Subcutaneous abdominal adipose tissue (tissue), 5 donors: ENCODE data around the gene ZBTB2.
"Not testable (repeated sequence)": the region's sequence is repeated elsewhere in the genome, so short reads cannot be mapped to it uniquely, and the experiment has no call there.

ENCODE experiments used
- H3K27ac ChIP-seq: one replicate; pipeline ENCODE4 v1.7.0; 2013; ENCODE audit warnings: low read depth, mild to moderate bottlenecking, inconsistent platforms, low read length, moderate library complexity
- H3K27me3 ChIP-seq, 5 donors: one replicate each; pipeline ENCODE4 v1.7.0; 2013; ENCODE audit warnings: low read length in 5 of 5, inconsistent platforms in 1 of 5; ENCODE audit not compliant: control insufficient read depth in 5 of 5, insufficient read depth in 4 of 5
- H3K36me3 ChIP-seq, 5 donors: one replicate each; pipeline ENCODE4 v1.7.0; 2013; ENCODE audit warnings: low read length in 5 of 5; ENCODE audit not compliant: control insufficient read depth in 5 of 5, insufficient read depth in 5 of 5
- H3K4me1 ChIP-seq, 5 donors: one replicate each; pipeline ENCODE4 v1.7.0; 2013; ENCODE audit warnings: low read length in 5 of 5, mild to moderate bottlenecking in 3 of 5, moderate library complexity in 1 of 5; ENCODE audit not compliant: control insufficient read depth in 5 of 5, insufficient read depth in 5 of 5
- H3K4me3 ChIP-seq, 5 donors: one replicate each; pipeline ENCODE4 v1.7.0; 2013; ENCODE audit warnings: low read length in 5 of 5, low read depth in 1 of 5
- H3K9ac ChIP-seq, 5 donors: one replicate each; pipeline ENCODE4 v1.7.0; 2013; ENCODE audit warnings: low read length in 5 of 5, mild to moderate bottlenecking in 4 of 5, moderate library complexity in 3 of 5
- H3K9me3 ChIP-seq, 5 donors: one replicate each; pipeline ENCODE4 v1.7.0; 2013; ENCODE audit warnings: low read length in 5 of 5; ENCODE audit not compliant: control insufficient read depth in 5 of 5
- donor health status: healthy.
- donor health status: healthy.
- donor health status: healthy.
- donor health status: healthy.
- donor health status: healthy.

Gene ZBTB2

DNA sequence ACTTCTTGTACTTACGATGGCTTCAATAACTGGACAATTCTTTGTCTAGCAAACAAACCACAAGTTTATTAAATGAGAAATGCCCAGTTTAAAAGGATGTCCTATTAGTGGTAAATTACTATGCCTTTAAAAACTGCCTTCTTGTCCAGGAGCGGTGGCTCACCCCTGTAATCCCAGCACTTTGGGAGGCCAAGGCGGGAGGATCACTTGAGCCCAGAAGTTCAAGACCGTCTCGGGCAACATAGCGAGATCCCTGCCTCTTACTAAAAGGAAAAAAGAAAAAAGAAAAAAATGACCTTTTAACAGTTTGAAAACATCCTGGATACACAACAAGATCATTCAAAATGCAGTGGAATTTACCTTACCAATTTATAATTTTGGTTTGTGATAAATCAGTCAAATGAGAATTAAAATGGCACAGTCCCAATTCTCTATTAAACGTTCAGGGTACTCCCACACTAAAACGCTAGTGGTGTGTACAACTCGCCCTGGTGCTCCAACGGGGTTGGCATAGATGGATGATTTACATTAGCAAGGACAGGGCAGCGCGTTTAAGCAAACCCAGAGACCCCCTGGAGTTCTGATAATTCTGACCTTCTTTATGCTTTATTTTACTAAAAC lies 2.3 kb downstream of the ZBTB2 start:
- Histone ChIP-seq H3K27ac (peak overlapping the region; percentile 97), H3K4me3 (peak overlapping the region; percentile 71 to 93 (median 82)), H3K27me3 (no peaks in the 10 kb centered on the region), H3K9ac (peak overlapping the region; percentile 21 to 89 (median 86)), H3K4me1 (peaks cover 2 to 44% (median 36%) of the 10 kb centered on the region in 5 donors), H3K9me3 (no peaks in the 10 kb centered on the region), H3K36me3 (no peaks in the 10 kb centered on the region)

DNA sequence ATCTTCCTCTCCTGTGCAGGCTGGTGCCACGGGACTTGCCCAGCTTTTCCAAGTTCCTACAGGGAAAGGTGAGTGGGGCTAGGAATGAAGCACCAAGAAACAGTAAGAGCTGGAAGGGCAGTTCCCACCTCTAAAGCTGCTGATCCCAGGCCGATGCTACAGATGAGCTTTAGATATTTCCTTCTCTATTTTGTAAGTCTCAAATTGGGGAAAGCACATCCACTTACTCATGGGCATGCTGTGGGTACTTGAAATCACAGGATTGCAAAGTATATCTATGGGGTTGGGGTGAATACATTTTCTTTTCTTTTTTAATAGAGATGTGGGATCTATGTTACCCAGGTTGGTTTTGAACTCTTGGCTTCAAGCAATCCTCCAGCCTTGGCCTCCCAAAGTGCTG lies 3.1 kb downstream of the ZBTB2 start:
- peaks cover 2 to 35% (median 28%) of the 10 kb centered on the region in 5 donors for H3K4me1 ChIP-seq
- H3K9ac ChIP-seq: no peak overlapping the region
- H3K27me3 ChIP-seq: no peaks in the 10 kb centered on the region
- H3K9me3 ChIP-seq: no peaks in the 10 kb centered on the region
- no peaks in the 10 kb centered on the region for H3K36me3 ChIP-seq
- H3K4me3 ChIP-seq: no peak overlapping the region
- H3K27ac ChIP-seq: no peak overlapping the region

GRCh38 chr6:151387175-151387970 lies 4.0 kb downstream of the ZBTB2 start:
- Histone ChIP-seq H3K4me1 (peaks cover 2 to 26% (median 20%) of the 10 kb centered on the region in 5 donors), H3K9me3 (no peaks in the 10 kb centered on the region), H3K4me3 (no peak overlapping the region), H3K27me3 (no peaks in the 10 kb centered on the region), H3K9ac (no peak overlapping the region), H3K36me3 (no peaks in the 10 kb centered on the region), H3K27ac (no peak overlapping the region)

GRCh38 chr6:151385177-151385576 lies 6.2 kb downstream of the ZBTB2 start:
- Histone ChIP-seq H3K27me3 (no peaks in the 10 kb centered on the region), H3K9ac (no peak overlapping the region), H3K9me3 (no peaks in the 10 kb centered on the region), H3K36me3 (no peaks in the 10 kb centered on the region), H3K4me3 (no peak overlapping the region), H3K4me1 (peaks cover 2 to 27% (median 18%) of the 10 kb centered on the region in 5 donors), H3K27ac (no peak overlapping the region)

DNA sequence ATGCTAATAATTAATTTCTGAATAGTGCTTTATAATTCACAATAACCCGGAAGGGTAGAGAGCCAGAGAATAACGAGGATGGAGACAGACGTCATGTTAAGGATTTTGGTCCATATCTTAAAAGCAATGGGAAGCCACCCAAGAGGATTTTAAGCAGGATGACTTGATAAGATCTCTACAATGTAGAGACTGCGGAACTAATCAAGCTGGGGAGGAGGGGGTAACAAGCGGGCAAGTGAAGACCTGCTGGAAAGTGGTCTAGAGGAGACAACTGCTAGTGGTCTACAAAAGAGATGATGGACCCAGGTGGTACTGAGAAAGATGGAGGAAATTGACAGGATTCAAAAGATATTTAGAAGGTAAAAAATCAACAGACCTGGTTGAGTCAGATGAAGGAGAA lies 7.2 kb downstream of the ZBTB2 start:
- no peaks in the 10 kb centered on the region for H3K9me3 ChIP-seq
- no peaks in the 10 kb centered on the region for H3K27me3 ChIP-seq
- no peak overlapping the region for H3K27ac ChIP-seq
- H3K4me3 ChIP-seq: no peak overlapping the region
- H3K9ac ChIP-seq: no peak overlapping the region
- H3K36me3 ChIP-seq: no peaks in the 10 kb centered on the region
- peaks cover 2 to 23% (median 14%) of the 10 kb centered on the region in 5 donors for H3K4me1 ChIP-seq

GRCh38 chr6:151382631-151383030 lies 8.7 kb downstream of the ZBTB2 start:
- not testable (repeated sequence) for H3K9ac ChIP-seq, H3K27me3 ChIP-seq, H3K27ac ChIP-seq, H3K36me3 ChIP-seq, H3K4me3 ChIP-seq, H3K9me3 ChIP-seq
- H3K4me1 ChIP-seq: peaks cover 0 to 13% (median 8%) of the 10 kb centered on the region in 5 donors

GRCh38 chr6:151381722-151382121 lies 9.6 kb downstream of the ZBTB2 start:
- H3K27ac ChIP-seq: no peak overlapping the region
- no peaks in the 10 kb centered on the region for H3K27me3 ChIP-seq
- H3K36me3 ChIP-seq: no peaks in the 10 kb centered on the region
- peaks cover 0 to 13% (median 8%) of the 10 kb centered on the region in 5 donors for H3K4me1 ChIP-seq
- no peak overlapping the region for H3K4me3 ChIP-seq
- H3K9ac ChIP-seq: no peak overlapping the region
- no peaks in the 10 kb centered on the region for H3K9me3 ChIP-seq

DNA sequence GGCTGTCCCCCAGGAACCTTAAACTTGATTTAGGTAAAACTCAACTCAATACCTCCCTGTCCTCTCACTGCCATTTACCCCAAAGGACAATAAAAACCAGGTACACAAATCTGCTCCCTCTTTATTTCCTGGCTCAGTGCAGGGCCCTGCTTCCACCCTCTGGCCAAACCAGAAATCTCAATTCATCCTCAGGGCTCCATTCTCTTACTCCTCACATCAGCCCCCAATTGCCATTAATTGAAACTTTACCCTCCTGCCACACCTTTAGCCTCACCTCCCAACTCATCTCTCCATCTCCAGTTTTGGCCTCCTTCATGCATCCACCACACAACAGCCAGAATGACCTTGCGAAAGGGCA lies 10.5 kb downstream of the ZBTB2 start:
- H3K27ac ChIP-seq: no peak overlapping the region
- H3K4me3 ChIP-seq: peak overlapping the region in 1 of 5 donors; percentile 37

GRCh38 chr6:151379933-151380847 lies 11.2 kb downstream of the ZBTB2 start:
- Histone ChIP-seq H3K27me3 (no peaks in the 10 kb centered on the region), H3K36me3 (no peaks in the 10 kb centered on the region), H3K27ac (no peak overlapping the region), H3K9me3 (no peaks in the 10 kb centered on the region), H3K4me1 (peaks cover 0 to 13% (median 9%) of the 10 kb centered on the region in 5 donors), H3K4me3 (peak overlapping the region in 4 of 5 donors; percentile 7 to 47 (median 28)), H3K9ac (peak overlapping the region in 4 of 5 donors; percentile 25 to 41 (median 32))

More for the DNA sequence above, 10.5 kb downstream of the ZBTB2 start:
- peak overlapping the region in 1 of 5 donors; percentile 41 for H3K9ac ChIP-seq
- no peaks in the 10 kb centered on the region for H3K36me3 ChIP-seq
- H3K4me1 ChIP-seq: peaks cover 0 to 13% (median 8%) of the 10 kb centered on the region in 5 donors
- no peaks in the 10 kb centered on the region for H3K27me3 ChIP-seq
- no peaks in the 10 kb centered on the region for H3K9me3 ChIP-seq
